Measurements from ENCODE around the gene TLE3.

Gene TLE3

DNA sequence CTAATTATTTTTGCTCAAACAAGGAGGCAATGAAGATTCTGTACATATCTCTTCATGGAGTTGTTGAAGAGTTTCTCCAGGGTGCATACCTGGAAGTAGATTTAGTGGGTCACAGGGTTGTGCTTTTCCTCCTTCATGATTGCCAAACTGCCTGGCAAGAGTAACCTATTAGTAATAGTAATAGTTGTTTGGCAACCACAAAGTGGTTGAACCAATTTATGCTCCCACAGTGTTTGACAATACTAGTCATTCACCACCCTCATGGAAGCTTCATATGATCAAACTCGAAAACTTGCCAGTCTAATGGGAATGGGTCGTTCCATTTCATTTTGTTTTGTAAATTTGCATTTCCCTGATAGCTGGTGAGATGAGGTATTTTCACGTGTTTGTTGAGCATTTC is 57.8 kb downstream of the TLE3 start:
- H3K4me3 ChIP-seq (ENCODE audit: low read depth in 1 of 2, low read length in 2 of 2) = no peak overlapping the region

DNA sequence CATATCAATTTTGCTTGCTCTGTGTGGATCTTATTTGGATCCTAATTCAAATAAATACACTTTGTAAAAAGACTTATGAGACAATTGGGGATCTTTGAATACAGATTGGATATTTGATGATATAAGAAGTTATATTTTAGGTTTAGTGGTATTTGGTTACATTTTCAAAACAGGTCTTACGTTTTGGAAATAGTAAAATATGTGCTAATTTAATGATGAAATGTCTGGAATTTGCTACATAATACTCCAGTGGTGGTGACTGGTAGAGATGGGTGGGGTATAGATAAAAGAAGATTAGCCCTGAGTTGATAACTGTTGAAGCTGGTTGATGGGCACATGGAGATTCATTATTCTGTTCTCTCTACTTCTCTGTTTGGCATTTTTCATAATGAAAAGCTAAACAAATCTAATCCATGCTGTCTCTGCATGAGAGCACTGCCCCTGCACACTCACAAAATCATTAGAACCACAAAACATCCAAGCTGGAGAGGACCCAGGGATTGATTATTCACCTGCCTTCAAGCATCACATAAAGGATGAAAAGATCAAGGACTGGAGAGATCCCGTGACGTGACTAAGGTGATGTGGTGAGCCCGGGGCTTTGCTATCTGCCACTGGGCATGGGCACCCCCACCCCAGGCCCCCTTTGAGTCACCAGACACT is 58.9 kb downstream of the TLE3 start:
- H3K36me3 ChIP-seq (ENCODE audit: control insufficient read depth in 1 of 2, insufficient read depth in 2 of 2, low read length in 2 of 2) = no peaks in the 10 kb centered on the region
- H3K27me3 ChIP-seq (ENCODE audit: low read depth, low read length) = no peaks in the 10 kb centered on the region
- H3K27ac ChIP-seq (ENCODE audit: low read length) = no peak overlapping the region
- no peaks in the 10 kb centered on the region for H3K4me1 ChIP-seq (ENCODE audit: control insufficient read depth in 1 of 2, insufficient read depth in 2 of 2, low read length in 2 of 2)
- no peak overlapping the region for H3K4me3 ChIP-seq (ENCODE audit: low read depth in 1 of 2, low read length in 2 of 2)
- no peaks in the 10 kb centered on the region for H3K9me3 ChIP-seq (ENCODE audit: control insufficient read depth in 1 of 2, low read length in 2 of 2)

More for the DNA sequence above, 57.8 kb downstream of the TLE3 start:
- Histone ChIP-seq H3K27me3 (ENCODE audit: low read depth, low read length) (no peaks in the 10 kb centered on the region), H3K4me1 (ENCODE audit: control insufficient read depth in 1 of 2, insufficient read depth in 2 of 2, low read length in 2 of 2) (no peaks in the 10 kb centered on the region), H3K9me3 (ENCODE audit: control insufficient read depth in 1 of 2, low read length in 2 of 2) (no peaks in the 10 kb centered on the region), H3K27ac (ENCODE audit: low read length) (no peak overlapping the region), H3K36me3 (ENCODE audit: control insufficient read depth in 1 of 2, insufficient read depth in 2 of 2, low read length in 2 of 2) (no peaks in the 10 kb centered on the region)

GRCh38 chr15:70037292-70037640 is 60.5 kb downstream of the TLE3 start:
- H3K27me3 ChIP-seq (ENCODE audit: low read depth, low read length) = no peaks in the 10 kb centered on the region
- H3K4me1 ChIP-seq (ENCODE audit: control insufficient read depth in 1 of 2, insufficient read depth in 2 of 2, low read length in 2 of 2) = peaks cover 0 to 6% of the 10 kb centered on the region in 2 donors
- no peak overlapping the region for H3K4me3 ChIP-seq (ENCODE audit: low read depth in 1 of 2, low read length in 2 of 2)
- no peak overlapping the region for H3K27ac ChIP-seq (ENCODE audit: low read length)
- H3K9me3 ChIP-seq (ENCODE audit: control insufficient read depth in 1 of 2, low read length in 2 of 2) = no peaks in the 10 kb centered on the region
- H3K36me3 ChIP-seq (ENCODE audit: control insufficient read depth in 1 of 2, insufficient read depth in 2 of 2, low read length in 2 of 2) = no peaks in the 10 kb centered on the region

GRCh38 chr15:70036585-70037291 is 61.0 kb downstream of the TLE3 start:
- H3K9me3 ChIP-seq (ENCODE audit: control insufficient read depth in 1 of 2, low read length in 2 of 2) = no peaks in the 10 kb centered on the region
- peaks cover 0 to 6% of the 10 kb centered on the region in 2 donors for H3K4me1 ChIP-seq (ENCODE audit: control insufficient read depth in 1 of 2, insufficient read depth in 2 of 2, low read length in 2 of 2)
- H3K4me3 ChIP-seq (ENCODE audit: low read depth in 1 of 2, low read length in 2 of 2) = no peak overlapping the region
- no peak overlapping the region for H3K27ac ChIP-seq (ENCODE audit: low read length)
- H3K27me3 ChIP-seq (ENCODE audit: low read depth, low read length) = no peaks in the 10 kb centered on the region
- H3K36me3 ChIP-seq (ENCODE audit: control insufficient read depth in 1 of 2, insufficient read depth in 2 of 2, low read length in 2 of 2) = no peaks in the 10 kb centered on the region

- no peaks in the 10 kb centered on the region for H3K36me3 ChIP-seq (ENCODE audit: control insufficient read depth in 1 of 2, insufficient read depth in 2 of 2, low read length in 2 of 2)
- H3K27me3 ChIP-seq (ENCODE audit: low read depth, low read length) = no peaks in the 10 kb centered on the region
- no peaks in the 10 kb centered on the region for H3K9me3 ChIP-seq (ENCODE audit: control insufficient read depth in 1 of 2, low read length in 2 of 2)
- peaks cover 0 to 6% of the 10 kb centered on the region in 2 donors for H3K4me1 ChIP-seq (ENCODE audit: control insufficient read depth in 1 of 2, insufficient read depth in 2 of 2, low read length in 2 of 2)
- H3K27ac ChIP-seq (ENCODE audit: low read length) = no peak overlapping the region
- no peak overlapping the region for H3K4me3 ChIP-seq (ENCODE audit: low read depth in 1 of 2, low read length in 2 of 2)
Observed at GRCh38 chr15:70035719-70036077, 62.0 kb downstream of the TLE3 start.

DNA sequence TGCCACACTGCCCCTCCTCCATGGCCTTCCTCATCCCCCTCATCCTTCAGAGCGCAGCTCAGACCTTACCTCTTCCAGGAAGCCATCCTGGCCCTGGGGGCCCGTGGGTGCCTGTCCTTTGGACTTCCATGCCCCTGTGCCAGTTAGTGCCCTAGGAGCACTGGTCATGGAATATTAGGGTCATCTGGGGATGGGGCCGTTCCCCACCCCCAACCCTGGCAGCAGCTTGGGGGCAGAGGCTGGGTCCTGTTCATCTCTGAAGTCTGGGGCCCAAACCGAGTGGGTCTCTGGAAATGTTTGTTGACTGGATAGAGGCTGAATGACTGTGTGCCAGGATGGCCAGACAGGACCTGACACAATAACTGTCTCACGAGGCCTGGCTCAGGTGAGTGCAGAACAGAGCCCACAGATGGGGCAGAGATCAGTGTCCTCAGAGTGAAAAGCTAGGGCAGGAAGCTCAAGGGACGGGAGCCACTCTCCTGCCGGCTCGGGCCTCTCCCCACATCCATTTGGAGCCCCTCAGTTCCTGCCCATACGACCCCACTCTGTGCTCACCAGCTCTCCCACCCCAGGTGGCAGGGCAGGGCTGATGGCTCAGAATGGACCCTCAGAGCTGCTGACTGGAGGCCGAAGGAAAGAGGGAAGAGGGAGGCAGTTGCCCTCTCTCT is 62.5 kb downstream of the TLE3 start:
- Histone ChIP-seq H3K27me3 (ENCODE audit: low read depth, low read length) (no peaks in the 10 kb centered on the region), H3K27ac (ENCODE audit: low read length) (no peak overlapping the region), H3K36me3 (ENCODE audit: control insufficient read depth in 1 of 2, insufficient read depth in 2 of 2, low read length in 2 of 2) (no peaks in the 10 kb centered on the region), H3K9me3 (ENCODE audit: control insufficient read depth in 1 of 2, low read length in 2 of 2) (no peaks in the 10 kb centered on the region), H3K4me1 (ENCODE audit: control insufficient read depth in 1 of 2, insufficient read depth in 2 of 2, low read length in 2 of 2) (peaks cover 0 to 6% of the 10 kb centered on the region in 2 donors), H3K4me3 (ENCODE audit: low read depth in 1 of 2, low read length in 2 of 2) (no peak overlapping the region)

DNA sequence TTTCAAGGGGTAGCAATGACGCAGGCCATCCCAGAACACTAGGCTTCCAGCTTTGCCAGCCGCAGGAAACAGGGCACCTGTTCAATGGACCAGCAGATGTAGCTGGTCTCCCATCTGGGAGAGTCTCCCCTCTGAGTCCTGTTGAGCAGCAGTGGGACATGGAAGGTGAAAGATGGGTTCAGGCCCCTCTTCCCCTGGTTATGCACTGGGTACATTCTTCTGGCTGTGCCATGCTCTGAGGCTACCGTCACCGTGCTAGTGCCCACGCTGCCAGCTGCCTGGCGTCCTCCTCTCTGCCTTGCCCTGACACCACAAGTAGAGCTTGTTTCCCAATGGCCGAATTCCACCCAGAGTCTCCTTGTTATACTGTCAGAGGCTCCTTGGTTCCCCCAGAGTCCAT is 63.1 kb downstream of the TLE3 start:
- H3K4me3 ChIP-seq (ENCODE audit: low read depth in 1 of 2, low read length in 2 of 2) = no peak overlapping the region
- H3K9me3 ChIP-seq (ENCODE audit: control insufficient read depth in 1 of 2, low read length in 2 of 2) = no peaks in the 10 kb centered on the region
- H3K27me3 ChIP-seq (ENCODE audit: low read depth, low read length) = no peaks in the 10 kb centered on the region
- H3K4me1 ChIP-seq (ENCODE audit: control insufficient read depth in 1 of 2, insufficient read depth in 2 of 2, low read length in 2 of 2) = peaks cover 0 to 6% of the 10 kb centered on the region in 2 donors
- no peaks in the 10 kb centered on the region for H3K36me3 ChIP-seq (ENCODE audit: control insufficient read depth in 1 of 2, insufficient read depth in 2 of 2, low read length in 2 of 2)
- no peak overlapping the region for H3K27ac ChIP-seq (ENCODE audit: low read length)

DNA sequence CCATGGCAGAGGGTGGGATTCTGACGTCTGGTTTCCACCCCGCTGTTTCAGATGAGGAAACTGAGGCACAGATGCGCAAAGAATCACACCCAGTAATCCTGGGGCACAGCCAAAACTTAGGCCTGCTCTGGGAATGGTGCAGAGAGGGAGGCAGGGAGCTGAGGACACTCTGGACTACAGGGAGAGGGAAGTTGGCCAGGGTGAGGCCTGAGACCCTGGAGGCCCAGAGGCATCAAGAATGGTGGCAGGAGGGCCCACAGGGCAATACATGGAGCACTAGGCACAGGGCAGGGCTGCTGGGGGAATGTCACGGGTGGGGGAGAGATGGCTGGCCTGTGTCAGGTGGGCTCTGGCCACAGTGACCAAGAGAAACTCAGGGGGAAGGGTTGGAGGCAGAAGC is 63.6 kb downstream of the TLE3 start:
- Histone ChIP-seq H3K27me3 (ENCODE audit: low read depth, low read length) (no peaks in the 10 kb centered on the region), H3K27ac (ENCODE audit: low read length) (no peak overlapping the region), H3K4me1 (ENCODE audit: control insufficient read depth in 1 of 2, insufficient read depth in 2 of 2, low read length in 2 of 2) (peaks cover 0 to 6% of the 10 kb centered on the region in 2 donors), H3K9me3 (ENCODE audit: control insufficient read depth in 1 of 2, low read length in 2 of 2) (no peaks in the 10 kb centered on the region), H3K4me3 (ENCODE audit: low read depth in 1 of 2, low read length in 2 of 2) (no peak overlapping the region), H3K36me3 (ENCODE audit: control insufficient read depth in 1 of 2, insufficient read depth in 2 of 2, low read length in 2 of 2) (no peaks in the 10 kb centered on the region)

DNA sequence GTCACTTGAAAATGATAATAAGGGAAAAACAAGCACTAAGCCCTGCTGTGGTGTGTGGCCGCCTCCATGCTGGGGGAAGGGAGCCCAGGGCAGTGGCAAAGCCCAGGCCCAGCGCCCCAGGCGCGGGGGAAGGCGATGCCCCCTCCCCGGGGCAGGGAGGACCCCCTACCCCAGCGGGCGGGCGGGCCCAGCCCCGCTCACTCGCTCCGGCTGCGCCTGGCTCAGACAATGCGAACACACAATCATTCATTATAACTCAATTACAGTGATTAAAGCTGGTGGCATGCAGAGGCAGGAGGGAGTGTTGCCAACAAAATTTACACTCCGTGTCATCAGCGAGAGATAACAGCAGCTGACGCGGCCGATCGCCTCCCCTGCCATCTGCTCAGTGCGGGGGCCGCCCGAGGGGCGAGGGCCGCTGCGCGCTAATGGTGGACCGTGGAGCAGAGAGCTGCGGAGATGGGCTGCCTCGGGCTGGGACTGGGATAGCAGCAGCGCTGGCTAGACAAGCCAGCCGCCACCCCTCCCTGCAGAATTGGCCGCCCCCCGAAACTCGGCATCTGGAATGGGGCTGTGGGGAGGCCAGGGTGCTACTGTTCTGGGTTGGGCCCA is 64.1 kb downstream of the TLE3 start:
- Histone ChIP-seq H3K9me3 (ENCODE audit: control insufficient read depth in 1 of 2, low read length in 2 of 2) (no peaks in the 10 kb centered on the region), H3K4me1 (ENCODE audit: control insufficient read depth in 1 of 2, insufficient read depth in 2 of 2, low read length in 2 of 2) (peaks cover 0 to 6% of the 10 kb centered on the region in 2 donors), H3K27ac (ENCODE audit: low read length) (no peak overlapping the region), H3K27me3 (ENCODE audit: low read depth, low read length) (no peaks in the 10 kb centered on the region), H3K36me3 (ENCODE audit: control insufficient read depth in 1 of 2, insufficient read depth in 2 of 2, low read length in 2 of 2) (no peaks in the 10 kb centered on the region), H3K4me3 (ENCODE audit: low read depth in 1 of 2, low read length in 2 of 2) (no peak overlapping the region)

DNA sequence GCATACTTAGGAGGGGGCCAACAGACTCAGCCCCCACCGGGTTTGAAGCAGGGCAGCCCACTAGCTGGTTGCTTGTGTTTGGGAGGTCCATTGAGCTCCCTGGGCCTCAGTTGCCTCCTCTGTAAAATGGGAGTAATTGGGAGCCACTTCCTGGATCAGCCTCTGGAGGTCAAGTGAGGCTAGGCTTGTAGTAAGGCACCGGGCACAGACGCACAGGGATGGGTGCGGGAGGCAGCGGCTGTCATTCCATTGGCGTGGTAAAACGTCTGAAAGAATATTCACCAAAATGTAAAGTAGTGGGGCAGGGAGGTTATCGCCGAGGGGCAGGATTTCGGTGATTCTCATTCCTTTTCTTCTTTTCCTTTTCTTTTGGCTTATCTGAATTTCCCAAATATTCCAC is 64.6 kb downstream of the TLE3 start:
- Histone ChIP-seq H3K9me3 (ENCODE audit: control insufficient read depth in 1 of 2, low read length in 2 of 2) (no peaks in the 10 kb centered on the region), H3K4me1 (ENCODE audit: control insufficient read depth in 1 of 2, insufficient read depth in 2 of 2, low read length in 2 of 2) (peaks cover 0 to 6% of the 10 kb centered on the region in 2 donors), H3K27ac (ENCODE audit: low read length) (no peak overlapping the region), H3K27me3 (ENCODE audit: low read depth, low read length) (no peaks in the 10 kb centered on the region), H3K36me3 (ENCODE audit: control insufficient read depth in 1 of 2, insufficient read depth in 2 of 2, low read length in 2 of 2) (no peaks in the 10 kb centered on the region), H3K4me3 (ENCODE audit: low read depth in 1 of 2, low read length in 2 of 2) (no peak overlapping the region)

DNA sequence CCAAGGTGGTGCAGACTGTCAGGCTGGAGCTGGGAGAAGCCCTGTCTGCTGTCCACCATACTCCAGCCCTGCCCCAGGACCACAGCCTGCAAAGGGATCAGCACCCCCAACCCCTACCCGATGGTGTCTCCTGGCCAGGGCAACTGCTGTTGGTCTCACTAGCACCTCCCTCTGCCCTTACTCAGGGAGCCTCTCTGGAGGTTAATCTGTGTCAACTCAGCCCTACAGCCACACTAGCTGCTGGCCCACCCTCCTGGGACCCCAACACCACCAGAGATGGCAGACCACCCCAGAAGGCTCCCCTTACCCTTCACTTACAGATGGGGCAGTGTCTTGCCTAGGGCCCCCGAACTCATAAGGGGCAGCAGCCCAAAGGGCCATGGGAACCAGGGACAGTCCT is 65.2 kb downstream of the TLE3 start:
- H3K4me1 ChIP-seq (ENCODE audit: control insufficient read depth in 1 of 2, insufficient read depth in 2 of 2, low read length in 2 of 2) = peaks cover 0 to 6% of the 10 kb centered on the region in 2 donors
- H3K27me3 ChIP-seq (ENCODE audit: low read depth, low read length) = no peaks in the 10 kb centered on the region
- H3K36me3 ChIP-seq (ENCODE audit: control insufficient read depth in 1 of 2, insufficient read depth in 2 of 2, low read length in 2 of 2) = no peaks in the 10 kb centered on the region
- H3K27ac ChIP-seq (ENCODE audit: low read length) = no peak overlapping the region
- no peak overlapping the region for H3K4me3 ChIP-seq (ENCODE audit: low read depth in 1 of 2, low read length in 2 of 2)
- H3K9me3 ChIP-seq (ENCODE audit: control insufficient read depth in 1 of 2, low read length in 2 of 2) = no peaks in the 10 kb centered on the region
